Upper lobe of left lung (tissue), 6 donors: ENCODE results near the gene TFPI. TPM values are rescaled to one million over a fixed set of nuclear protein-coding genes. Genes with fewer than 3 reads are reported as not detected.
A peak's percentile ranks its signal among the peaks of the same experiment; 100 is the strongest.

Experiments used
- ATAC-seq, 2 donors: fragments of 200-7000 bp; cut with Tn5 transposase; one replicate each; pipeline ENCODE4 v1.9.1; 2022; ENCODE audit warnings: mild to moderate bottlenecking in 2 of 2, moderate library complexity in 2 of 2; ENCODE audit not compliant: low FRiP score in 2 of 2
- DNase-seq, 2 donors: peaks; one replicate each; pipeline ENCODE4 v3.0.0-alpha.2; 2019 to 2020
- H3K27ac ChIP-seq, 4 donors: fragments of 200-600 bp; sonication (generic); one replicate each; pipeline ENCODE4 v1.5.1; 2016 to 2019
- H3K27me3 ChIP-seq, 4 donors: fragments of 200-600 bp; sonication (generic); one replicate each; pipeline ENCODE4 v1.5.1; 2017 to 2019
- H3K36me3 ChIP-seq, 4 donors: fragments of 200-600 bp; sonication (generic); one replicate each; pipeline ENCODE4 v1.5.1; 2016 to 2019
- H3K4me1 ChIP-seq, 4 donors: fragments of 200-600 bp; sonication (generic); one replicate each; pipeline ENCODE4 v1.5.1; 2018 to 2019
- H3K4me3 ChIP-seq, 4 donors: fragments of 200-600 bp; sonication (generic); one replicate each; pipeline ENCODE4 v1.5.1; 2017 to 2019; ENCODE audit warnings: mild to moderate bottlenecking in 2 of 4, moderate library complexity in 1 of 4
- H3K9me3 ChIP-seq, 4 donors: fragments of 200-600 bp; sonication (generic); one replicate each; pipeline ENCODE4 v1.5.1; 2018 to 2019
- CTCF ChIP-seq, 6 experiments: fragments of 450-650 bp in 4 of 6; fragments of 200-600 bp in 2 of 6; sonication (generic) in 2 of 6; IDR thresholded peaks; one replicate each; pipeline ENCODE4 v1.5.1; 2016 to 2019; ENCODE audit warnings: antibody characterized with exemption in 6 of 6
- EP300 ChIP-seq, 4 donors: sonication (generic); formaldehyde crosslinking; IDR thresholded peaks; one replicate each; pipeline ENCODE4 v1.5.1; 2017; ENCODE audit warnings: antibody characterized with exemption in 4 of 4, control low read depth in 2 of 4
- POLR2A ChIP-seq, 4 donors: fragments of 450-650 bp; IDR thresholded peaks; one replicate each; pipeline ENCODE4 v1.5.1; 2016 to 2017; ENCODE audit warnings: antibody characterized with exemption in 4 of 4, mild to moderate bottlenecking in 2 of 4
- POLR2AphosphoS5 ChIP-seq, 2 donors: sonication (generic); formaldehyde crosslinking; IDR thresholded peaks; one replicate each; pipeline ENCODE4 v1.5.1; 2017; ENCODE audit warnings: antibody characterized with exemption in 2 of 2
- WGBS, 2 donors: methylation state at CpG; one replicate each; pipeline ENCODE4 v1.1.5; 2017 to 2018; 5-methylcytosine and 5-hydroxymethylcytosine counted together
- total RNA-seq, 6 donors: library from RNA; depleted of rRNA in 4 of 6; stranded (reverse); fragments of >200 nt in 4 of 6; gene quantifications; one replicate each; pipeline versions ENCODE4 v1.1.0 to v1.2.1, GENCODE V29; 2016 to 2021
- donor health status: DM: no; HTN: no; CAD: no; lungs with moderate emphysema.
- donor health status: DM: no; HTN: yes; CAD: no; lungs with severe emphysema.

TFPI gene
- total RNA-seq, 6 donors from 2014 or later, result 92.3 to 293 (median 243) TPM

DNA sequence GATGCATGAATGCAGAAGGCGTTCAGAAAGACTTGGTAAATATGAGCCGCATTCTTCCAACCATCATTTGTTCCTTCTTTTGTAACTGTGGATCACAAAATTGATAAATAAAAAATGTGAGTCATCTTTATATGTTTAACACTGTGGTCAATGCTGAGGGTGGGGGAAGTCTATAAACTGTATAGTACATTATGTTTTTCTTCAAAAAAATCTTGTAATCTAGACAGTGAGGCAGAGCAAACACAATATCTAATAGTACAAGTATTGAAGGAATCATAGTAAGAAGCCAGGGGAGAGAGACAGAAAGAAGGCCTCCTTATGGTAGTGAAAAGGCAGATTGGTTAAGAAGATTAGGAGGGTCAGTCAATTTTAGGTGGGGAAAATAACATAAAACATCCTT is 75.5 kb downstream of the TFPI start:
- Histone ChIP-seq H3K27ac (no peak overlapping the region), H3K4me1 (peaks cover 0 to 9% (median 5%) of the 10 kb centered on the region in 4 donors), H3K27me3 (no peaks in the 10 kb centered on the region), H3K9me3 (no peaks in the 10 kb centered on the region), H3K4me3 (no peak overlapping the region), H3K36me3 (peaks cover 0 to 60% (median 2%) of the 10 kb centered on the region in 4 donors)
- ATAC-seq, result no peak
- no peak for DNase-seq
- TF ChIP-seq POLR2A (IDR thresholded peaks at IDR 0.05) (no peak), EP300 (IDR thresholded peaks at IDR 0.05) (no peak), CTCF (IDR thresholded peaks at IDR 0.05) (no peak), POLR2AphosphoS5 (IDR thresholded peaks at IDR 0.05) (no peak)
- 89 to 96% methylated on average over 2 of the region's 2 CpGs for WGBS, 2 donors

GRCh38 chr2:187477051-187477450 is 77.2 kb downstream of the TFPI start:
- Histone ChIP-seq H3K27ac (peak overlapping the region in 1 of 4 donors; percentile 35), H3K4me1 (peaks cover 0 to 9% (median 5%) of the 10 kb centered on the region in 4 donors), H3K9me3 (no peaks in the 10 kb centered on the region), H3K27me3 (no peaks in the 10 kb centered on the region), H3K4me3 (no peak overlapping the region), H3K36me3 (peaks cover 0 to 63% (median 2%) of the 10 kb centered on the region in 4 donors)
- no peak for ATAC-seq
- TF ChIP-seq EP300 (IDR thresholded peaks at IDR 0.05) (no peak), POLR2AphosphoS5 (IDR thresholded peaks at IDR 0.05) (no peak), POLR2A (IDR thresholded peaks at IDR 0.05) (no peak), CTCF (IDR thresholded peaks at IDR 0.05) (no peak)
- DNase-seq, result no peak

DNA sequence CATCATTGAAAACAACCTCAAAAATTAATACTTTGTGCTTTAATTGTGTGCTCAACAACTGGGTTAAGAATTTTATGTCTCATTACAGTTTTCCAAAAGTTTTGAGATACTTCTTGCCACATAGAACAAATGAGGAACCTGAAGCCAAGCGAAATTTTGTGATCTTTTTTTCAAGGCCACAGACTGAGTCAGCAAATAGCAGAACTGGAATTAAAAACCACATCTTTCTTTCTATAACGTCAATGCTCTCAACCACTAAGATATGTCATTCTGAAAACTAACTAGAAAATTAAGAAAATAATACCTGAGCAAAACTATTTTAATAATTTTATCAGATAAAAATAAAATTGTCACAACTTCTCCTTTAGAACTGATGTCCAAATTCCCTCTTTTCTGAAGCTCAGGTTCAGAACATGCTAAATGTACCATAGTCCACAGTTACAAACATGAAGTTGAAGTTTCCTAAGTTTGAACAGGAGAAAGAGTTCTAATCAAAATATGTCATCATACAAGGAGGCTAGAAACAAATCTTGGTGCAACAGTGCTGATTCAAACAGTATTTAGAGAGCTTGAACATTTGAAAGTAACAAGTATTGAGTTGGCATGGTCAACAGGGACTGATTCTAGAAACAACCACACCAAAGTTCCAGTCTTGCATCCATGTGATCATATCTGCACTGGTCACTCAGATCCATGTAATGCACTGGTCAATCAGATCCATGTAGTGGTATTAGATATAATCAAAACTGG is 78.6 kb downstream of the TFPI start:
- DNase-seq (no peak), ATAC-seq (peak in 1 of 2 donors; percentile 56)
- Histone ChIP-seq H3K36me3 (peaks cover 0 to 60% (median 2%) of the 10 kb centered on the region in 4 donors), H3K4me1 (peaks cover 0 to 9% (median 2%) of the 10 kb centered on the region in 4 donors), H3K9me3 (no peaks in the 10 kb centered on the region), H3K27me3 (no peaks in the 10 kb centered on the region), H3K27ac (no peak overlapping the region), H3K4me3 (no peak overlapping the region)
- TF ChIP-seq POLR2A (IDR thresholded peaks at IDR 0.05) (no peak), CTCF (IDR thresholded peaks at IDR 0.05) (no peak), EP300 (IDR thresholded peaks at IDR 0.05) (no peak), POLR2AphosphoS5 (IDR thresholded peaks at IDR 0.05) (no peak)
- WGBS, 2 donors, result 62 to 65% methylated on average over 2 of the region's 2 CpGs

DNA sequence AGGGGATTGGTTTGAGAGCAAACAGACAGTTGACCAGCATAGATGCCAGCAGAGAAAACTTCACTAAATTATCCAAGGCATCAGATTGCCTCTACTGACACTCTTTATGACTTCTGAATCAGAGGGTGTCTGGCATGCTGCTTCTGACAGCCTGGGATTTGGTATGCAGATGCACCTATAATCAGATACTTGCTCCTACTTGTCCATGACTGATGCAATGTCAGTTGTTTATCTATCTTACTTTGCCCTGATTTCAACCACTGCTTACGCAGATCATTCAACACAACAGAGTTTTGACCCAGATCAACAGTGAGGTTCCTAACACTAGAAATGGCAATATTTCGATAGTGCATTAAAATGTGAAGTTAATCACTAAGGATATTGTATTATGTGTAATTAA is 83.5 kb downstream of the TFPI start:
- 94% methylated on average over 2 of the region's 2 CpGs for WGBS, 2 donors
- TF ChIP-seq EP300 (IDR thresholded peaks at IDR 0.05), result no peak
- TF ChIP-seq POLR2AphosphoS5 (IDR thresholded peaks at IDR 0.05), result no peak
- TF ChIP-seq POLR2A (IDR thresholded peaks at IDR 0.05), result no peak
- TF ChIP-seq CTCF (IDR thresholded peaks at IDR 0.05), result no peak
- DNase-seq, result no peak
- Histone ChIP-seq H3K4me3 (no peak overlapping the region), H3K9me3 (no peaks in the 10 kb centered on the region), H3K27ac (no peak overlapping the region), H3K27me3 (no peaks in the 10 kb centered on the region), H3K36me3 (peaks cover 0 to 57% (median 2%) of the 10 kb centered on the region in 4 donors), H3K4me1 (no peaks in the 10 kb centered on the region)
- ATAC-seq, result no peak

- Histone ChIP-seq H3K9me3 (no peaks in the 10 kb centered on the region), H3K36me3 (peaks cover 0 to 52% (median 2%) of the 10 kb centered on the region in 4 donors), H3K4me3 (no peak overlapping the region), H3K4me1 (no peaks in the 10 kb centered on the region), H3K27ac (no peak overlapping the region), H3K27me3 (no peaks in the 10 kb centered on the region)
- ATAC-seq (no peak), DNase-seq (no peak)
- TF ChIP-seq POLR2A (IDR thresholded peaks at IDR 0.05), result no peak
- no peak for TF ChIP-seq EP300 (IDR thresholded peaks at IDR 0.05)
- no peak for TF ChIP-seq POLR2AphosphoS5 (IDR thresholded peaks at IDR 0.05)
- TF ChIP-seq CTCF (IDR thresholded peaks at IDR 0.05), result no peak
Measured at GRCh38 chr2:187469538-187469937, 84.7 kb downstream of the TFPI start.
